H9 (cell line): ENCODE data around the gene SMARCA2. TPM values are rescaled to one million over a fixed set of nuclear protein-coding genes. Genes with fewer than 3 reads are reported as not detected.

ENCODE experiments used
- DNase-seq: peaks from one replicate; pipeline ENCODE4 v3.0.0-alpha.2; 2017
- H2AFZ ChIP-seq: one replicate; pipeline ENCODE4 v1.6.1; 2013; ENCODE audit warnings: mild to moderate bottlenecking, low read length, control low read depth, moderate library complexity
- H2AK5ac ChIP-seq: 2 replicates; pipeline ENCODE4 v1.6.1; 2013; ENCODE audit warnings: low read length, control low read depth, mixed read lengths; ENCODE audit not compliant: insufficient read length
- H2BK120ac ChIP-seq: one replicate; pipeline ENCODE4 v1.6.1; 2013; ENCODE audit warnings: low read depth, mild to moderate bottlenecking, low read length, control low read depth, inconsistent platforms; ENCODE audit not compliant: poor library complexity, severe bottlenecking
- H2BK12ac ChIP-seq: 2 replicates; pipeline ENCODE4 v1.6.1; 2013; ENCODE audit warnings: low read length, control low read depth, mixed read lengths, low read depth; ENCODE audit not compliant: insufficient read length
- H2BK15ac ChIP-seq: 2 replicates; pipeline ENCODE4 v1.6.1; 2013; ENCODE audit warnings: low read depth, low read length, control low read depth
- H2BK20ac ChIP-seq: one replicate; pipeline ENCODE4 v1.6.1; 2013; ENCODE audit warnings: low read depth, mild to moderate bottlenecking, low read length, control low read depth, inconsistent platforms; ENCODE audit not compliant: poor library complexity, severe bottlenecking
- H2BK5ac ChIP-seq: 2 replicates; pipeline ENCODE4 v1.6.1; 2013; ENCODE audit warnings: low read length, control low read depth, mixed read lengths; ENCODE audit not compliant: insufficient read length
- H3K14ac ChIP-seq: 2 replicates; pipeline ENCODE4 v1.6.1; 2013; ENCODE audit warnings: low read length, control low read depth; ENCODE audit not compliant: insufficient read depth
- H3K18ac ChIP-seq: 2 replicates; pipeline ENCODE4 v1.6.1; 2013; ENCODE audit warnings: low read depth, mild to moderate bottlenecking, mixed read lengths, low read length, control low read depth; ENCODE audit not compliant: insufficient read length
- H3K23ac ChIP-seq: 2 replicates; pipeline ENCODE4 v1.6.1; 2013; ENCODE audit warnings: low read length, control low read depth, mixed read lengths, low read depth; ENCODE audit not compliant: insufficient read length
- H3K23me2 ChIP-seq: 2 replicates; pipeline ENCODE4 v1.6.1; 2013; ENCODE audit warnings: low read depth, mild to moderate bottlenecking, mixed read lengths, low read length, control low read depth; ENCODE audit not compliant: insufficient read length, poor library complexity, severe bottlenecking
- H3K27ac ChIP-seq: 2 replicates; pipeline ENCODE4 v1.5.1; 2013; ENCODE audit warnings: low read length, control low read depth, mixed read lengths, low read depth; ENCODE audit not compliant: insufficient read length
- H3K27me3 ChIP-seq: 2 replicates; pipeline ENCODE4 v1.6.1; 2013; ENCODE audit warnings: low read length, control low read depth, inconsistent platforms; ENCODE audit not compliant: insufficient read depth
- H3K4ac ChIP-seq: 2 replicates; pipeline ENCODE4 v1.6.1; 2013; ENCODE audit warnings: low read depth, mild to moderate bottlenecking, control low read depth, inconsistent platforms, low read length, moderate library complexity
- H3K4me1 ChIP-seq: 2 replicates; pipeline ENCODE4 v1.6.1; 2013; ENCODE audit warnings: low read length, control low read depth, inconsistent platforms; ENCODE audit not compliant: insufficient read depth
- H3K4me2 ChIP-seq: 2 replicates; pipeline ENCODE4 v1.6.1; 2013; ENCODE audit warnings: low read length, control low read depth, mixed read lengths; ENCODE audit not compliant: insufficient read length, insufficient read depth
- H3K56ac ChIP-seq: 2 replicates; pipeline ENCODE4 v1.6.1; 2013; ENCODE audit warnings: low read depth, mild to moderate bottlenecking, mixed read lengths, low read length, control low read depth; ENCODE audit not compliant: insufficient read length
- H3K79me1 ChIP-seq: 2 replicates; pipeline ENCODE4 v1.6.1; 2013; ENCODE audit warnings: low read depth, mild to moderate bottlenecking, moderate library complexity, low read length, control low read depth, inconsistent platforms; ENCODE audit not compliant: insufficient read depth, poor library complexity, severe bottlenecking
- H3K79me2 ChIP-seq: 2 replicates; pipeline ENCODE4 v1.6.1; 2013; ENCODE audit warnings: low read length, control low read depth, inconsistent platforms; ENCODE audit not compliant: insufficient read depth
- H3K9ac ChIP-seq: 2 replicates; pipeline ENCODE4 v1.6.1; 2013; ENCODE audit warnings: low read length, control low read depth, mixed read lengths; ENCODE audit not compliant: insufficient read length; ENCODE audit errors: extremely low read depth
- H3K9me3 ChIP-seq: one replicate; pipeline ENCODE4 v1.6.1; 2013; ENCODE audit warnings: low read depth, low read length, inconsistent platforms; ENCODE audit not compliant: control insufficient read depth
- H3T11ph ChIP-seq: one replicate; pipeline ENCODE4 v1.6.1; 2013; ENCODE audit warnings: mild to moderate bottlenecking, low read length, control low read depth, inconsistent platforms
- H4K20me1 ChIP-seq: one replicate; pipeline ENCODE4 v1.6.1; 2013; ENCODE audit not compliant: control insufficient read depth, insufficient read length, insufficient read depth
- H4K5ac ChIP-seq: 2 replicates; pipeline ENCODE4 v1.6.1; 2013; ENCODE audit warnings: low read depth, mild to moderate bottlenecking, mixed read lengths, low read length, control low read depth; ENCODE audit not compliant: insufficient read length
- H4K8ac ChIP-seq: replicated peaks from 2 replicates; pipeline ENCODE4 v1.6.1; 2013; ENCODE audit warnings: low read length, control low read depth, mixed read lengths, low read depth; ENCODE audit not compliant: insufficient read length
- H4K91ac ChIP-seq: 2 replicates; pipeline ENCODE4 v1.6.1; 2013; ENCODE audit warnings: low read depth, mild to moderate bottlenecking, moderate library complexity, mixed read lengths, low read length, control low read depth; ENCODE audit not compliant: insufficient read length
- H3K27ac Mint-ChIP-seq, 3 experiments: 2 replicates in 2 of 3; 3 replicates in 1 of 3; pipeline ENCODE4 v1.8.0; 2020 to 2021; ENCODE audit warnings: mixed read lengths in 3 of 3, mild to moderate bottlenecking in 1 of 3, moderate library complexity in 1 of 3
- H3K27me3 Mint-ChIP-seq: 2 replicates; pipeline ENCODE4 v1.8.0; 2021; ENCODE audit warnings: low read depth, mild to moderate bottlenecking, moderate library complexity, mixed read lengths
- H3K36me3 Mint-ChIP-seq, 3 experiments: 2 replicates in 2 of 3; 3 replicates in 1 of 3; pipeline ENCODE4 v1.8.0; 2020 to 2021; ENCODE audit warnings: low read depth in 3 of 3, mixed read lengths in 3 of 3; ENCODE audit not compliant: insufficient read depth in 1 of 3
- H3K4me1 Mint-ChIP-seq, 2 experiments: 2 replicates each; pipeline ENCODE4 v1.8.0; 2020; ENCODE audit warnings: mixed read lengths in 2 of 2
- H3K4me3 Mint-ChIP-seq, 2 experiments: 2 replicates in 1 of 2; 3 replicates in 1 of 2; pipeline ENCODE4 v1.8.0; 2020 to 2021; ENCODE audit warnings: mild to moderate bottlenecking in 2 of 2, mixed read lengths in 2 of 2, moderate library complexity in 1 of 2
- H3K9me3 Mint-ChIP-seq, 2 experiments: 2 replicates in 1 of 2; 3 replicates in 1 of 2; pipeline ENCODE4 v1.8.0; 2020; ENCODE audit warnings: mild to moderate bottlenecking in 2 of 2, mixed read lengths in 2 of 2, moderate library complexity in 1 of 2
- CTCF ChIP-seq: fragments of 200-600 bp; sonication (generic); conservative IDR thresholded peaks from 3 replicates; pipeline ENCODE4 v1.8.0; 2021; ENCODE audit warnings: antibody characterized with exemption, mild to moderate bottlenecking
- WGBS: extraction: QIAGEN DNeasy Blood & Tissue Kit; methylation state at CpG from one replicate; pipeline ENCODE4 v1.1.7; 2013; ENCODE audit warnings: missing lambda C conversion rate, low lambda C conversion rate, mixed read lengths; ENCODE audit not compliant: insufficient read length; ENCODE audit errors: extremely low coverage; 5-methylcytosine and 5-hydroxymethylcytosine counted together
- total RNA-seq: library from RNA; stranded (reverse); gene quantifications from 2 replicates; pipeline ENCODE4 v1.2.1, GENCODE V29; 2021

Gene SMARCA2
- total RNA-seq, 1 experiment from 2014 or later = 15.3 TPM

- no peaks in the 10 kb centered on the region for H3K36me3 Mint-ChIP-seq
- H4K20me1 ChIP-seq = no peaks in the 10 kb centered on the region
- WGBS = no CpG with 5 or more reads among the region's 3 CpGs
Observed at GRCh38 chr9:2116073-2116472, 100.9 kb downstream of the SMARCA2 start.

More at GRCh38 chr9:2116073-2116472, 100.9 kb downstream of the SMARCA2 start:
- H2BK15ac ChIP-seq = no peak overlapping the region
- Mint-ChIP-seq H3K9me3 (no peaks in the 10 kb centered on the region), H3K27me3 (no peaks in the 10 kb centered on the region), H3K4me3 (no peak overlapping the region), H3K4me1 (0 out of 4 replicates have a peak, but pooled peaks cover 0 to 2% of the 10 kb centered on the region in 2 experiments), H3K27ac (no peak overlapping the region)
- no peak overlapping the region for H3K23ac ChIP-seq
- peak; percentile 80 for TF ChIP-seq CTCF
- H2BK5ac ChIP-seq = no peak overlapping the region
- H3K79me1 ChIP-seq = no peaks in the 10 kb centered on the region
- H3K9ac ChIP-seq = no peak overlapping the region
- no peak overlapping the region for H4K8ac ChIP-seq
- no peak overlapping the region for H3K4me2 ChIP-seq
- H3K18ac ChIP-seq = no peak overlapping the region
- H3K27ac ChIP-seq = no peak overlapping the region
- no peak overlapping the region for H3T11ph ChIP-seq
- no peak overlapping the region for H3K14ac ChIP-seq
- no peak overlapping the region for H2AFZ ChIP-seq
- no peak overlapping the region for H2BK120ac ChIP-seq
- no peaks in the 10 kb centered on the region for H3K4me1 ChIP-seq
- H3K4ac ChIP-seq = no peak overlapping the region
- H3K79me2 ChIP-seq = no peaks in the 10 kb centered on the region
- H4K5ac ChIP-seq = no peak overlapping the region
- H3K9me3 ChIP-seq = no peaks in the 10 kb centered on the region
- H3K27me3 ChIP-seq = no peaks in the 10 kb centered on the region
- DNase-seq = peak; percentile 67
- no peaks in the 10 kb centered on the region for H3K23me2 ChIP-seq
- no peak overlapping the region for H3K56ac ChIP-seq
- no peak overlapping the region for H2BK20ac ChIP-seq
- no peak overlapping the region for H4K91ac ChIP-seq
- no peak overlapping the region for H2AK5ac ChIP-seq
- no peak overlapping the region for H2BK12ac ChIP-seq
